ENCODE results near the gene TJP2. TPM values are rescaled to one million over a fixed set of nuclear protein-coding genes. Genes with fewer than 3 reads are reported as not detected.

Gene TJP2
- total RNA-seq, 1 experiment from 2014 or later: 155 TPM

- TF ChIP-seq ELF4 (CRISPR knock-in tag; IDR thresholded peaks at IDR 0.05; ENCODE audit: low read depth) (no peak), ESRRA (CRISPR knock-in tag; IDR thresholded peaks at IDR 0.05; ENCODE audit: borderline replicate concordance) (no peak), FOXK1 (CRISPR knock-in tag; IDR thresholded peaks at IDR 0.05) (no peak), CREB1 (CRISPR knock-in tag; IDR thresholded peaks at IDR 0.05) (no peak), SP1 (CRISPR knock-in tag; conservative IDR thresholded peaks at IDR 0.05) (no peak), ZNF396 (CRISPR knock-in tag; IDR thresholded peaks at IDR 0.05; ENCODE audit: borderline replicate concordance) (no peak), NFATC4 (CRISPR knock-in tag; IDR thresholded peaks at IDR 0.05) (no peak)
- TF ChIP-seq, protein P1, sequence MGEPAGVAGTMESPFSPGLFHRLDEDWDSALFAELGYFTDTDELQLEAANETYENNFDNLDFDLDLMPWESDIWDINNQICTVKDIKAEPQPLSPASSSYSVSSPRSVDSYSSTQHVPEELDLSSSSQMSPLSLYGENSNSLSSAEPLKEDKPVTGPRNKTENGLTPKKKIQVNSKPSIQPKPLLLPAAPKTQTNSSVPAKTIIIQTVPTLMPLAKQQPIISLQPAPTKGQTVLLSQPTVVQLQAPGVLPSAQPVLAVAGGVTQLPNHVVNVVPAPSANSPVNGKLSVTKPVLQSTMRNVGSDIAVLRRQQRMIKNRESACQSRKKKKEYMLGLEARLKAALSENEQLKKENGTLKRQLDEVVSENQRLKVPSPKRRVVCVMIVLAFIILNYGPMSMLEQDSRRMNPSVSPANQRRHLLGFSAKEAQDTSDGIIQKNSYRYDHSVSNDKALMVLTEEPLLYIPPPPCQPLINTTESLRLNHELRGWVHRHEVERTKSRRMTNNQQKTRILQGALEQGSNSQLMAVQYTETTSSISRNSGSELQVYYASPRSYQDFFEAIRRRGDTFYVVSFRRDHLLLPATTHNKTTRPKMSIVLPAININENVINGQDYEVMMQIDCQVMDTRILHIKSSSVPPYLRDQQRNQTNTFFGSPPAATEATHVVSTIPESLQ (CRISPR knock-in tag; IDR thresholded peaks at IDR 0.05): no peak
These were observed 72.6 kb downstream of the TJP2 start (continued) for GRCh38 chr9:69246629-69247028.

DNA sequence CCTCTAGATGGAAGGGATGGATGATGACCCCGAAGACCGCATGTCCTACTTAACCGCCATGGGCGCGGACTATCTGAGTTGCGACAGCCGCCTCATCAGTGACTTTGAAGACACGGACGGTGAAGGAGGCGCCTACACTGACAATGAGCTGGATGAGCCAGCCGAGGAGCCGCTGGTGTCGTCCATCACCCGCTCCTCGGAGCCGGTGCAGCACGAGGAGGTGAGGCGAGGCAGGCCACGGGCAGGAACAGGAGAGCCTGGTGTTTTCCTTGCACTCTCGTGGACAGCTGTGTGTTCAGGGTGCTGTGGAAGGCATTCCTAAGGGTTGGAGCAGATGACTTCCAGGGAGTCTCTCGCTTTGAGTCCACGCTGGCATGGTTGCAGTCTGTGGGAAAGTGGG, 73.9 kb downstream of the TJP2 start:
- TF ChIP-seq, protein P2, sequence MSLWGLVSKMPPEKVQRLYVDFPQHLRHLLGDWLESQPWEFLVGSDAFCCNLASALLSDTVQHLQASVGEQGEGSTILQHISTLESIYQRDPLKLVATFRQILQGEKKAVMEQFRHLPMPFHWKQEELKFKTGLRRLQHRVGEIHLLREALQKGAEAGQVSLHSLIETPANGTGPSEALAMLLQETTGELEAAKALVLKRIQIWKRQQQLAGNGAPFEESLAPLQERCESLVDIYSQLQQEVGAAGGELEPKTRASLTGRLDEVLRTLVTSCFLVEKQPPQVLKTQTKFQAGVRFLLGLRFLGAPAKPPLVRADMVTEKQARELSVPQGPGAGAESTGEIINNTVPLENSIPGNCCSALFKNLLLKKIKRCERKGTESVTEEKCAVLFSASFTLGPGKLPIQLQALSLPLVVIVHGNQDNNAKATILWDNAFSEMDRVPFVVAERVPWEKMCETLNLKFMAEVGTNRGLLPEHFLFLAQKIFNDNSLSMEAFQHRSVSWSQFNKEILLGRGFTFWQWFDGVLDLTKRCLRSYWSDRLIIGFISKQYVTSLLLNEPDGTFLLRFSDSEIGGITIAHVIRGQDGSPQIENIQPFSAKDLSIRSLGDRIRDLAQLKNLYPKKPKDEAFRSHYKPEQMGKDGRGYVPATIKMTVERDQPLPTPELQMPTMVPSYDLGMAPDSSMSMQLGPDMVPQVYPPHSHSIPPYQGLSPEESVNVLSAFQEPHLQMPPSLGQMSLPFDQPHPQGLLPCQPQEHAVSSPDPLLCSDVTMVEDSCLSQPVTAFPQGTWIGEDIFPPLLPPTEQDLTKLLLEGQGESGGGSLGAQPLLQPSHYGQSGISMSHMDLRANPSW (CRISPR knock-in tag; conservative IDR thresholded peaks at IDR 0.05; ENCODE audit: low read depth): no peak
- no peak for TF ChIP-seq CREB1 (CRISPR knock-in tag; IDR thresholded peaks at IDR 0.05)
- TF ChIP-seq RELA (CRISPR knock-in tag; IDR thresholded peaks at IDR 0.05; ENCODE audit: borderline replicate concordance): no peak
- TF ChIP-seq, protein P3, sequence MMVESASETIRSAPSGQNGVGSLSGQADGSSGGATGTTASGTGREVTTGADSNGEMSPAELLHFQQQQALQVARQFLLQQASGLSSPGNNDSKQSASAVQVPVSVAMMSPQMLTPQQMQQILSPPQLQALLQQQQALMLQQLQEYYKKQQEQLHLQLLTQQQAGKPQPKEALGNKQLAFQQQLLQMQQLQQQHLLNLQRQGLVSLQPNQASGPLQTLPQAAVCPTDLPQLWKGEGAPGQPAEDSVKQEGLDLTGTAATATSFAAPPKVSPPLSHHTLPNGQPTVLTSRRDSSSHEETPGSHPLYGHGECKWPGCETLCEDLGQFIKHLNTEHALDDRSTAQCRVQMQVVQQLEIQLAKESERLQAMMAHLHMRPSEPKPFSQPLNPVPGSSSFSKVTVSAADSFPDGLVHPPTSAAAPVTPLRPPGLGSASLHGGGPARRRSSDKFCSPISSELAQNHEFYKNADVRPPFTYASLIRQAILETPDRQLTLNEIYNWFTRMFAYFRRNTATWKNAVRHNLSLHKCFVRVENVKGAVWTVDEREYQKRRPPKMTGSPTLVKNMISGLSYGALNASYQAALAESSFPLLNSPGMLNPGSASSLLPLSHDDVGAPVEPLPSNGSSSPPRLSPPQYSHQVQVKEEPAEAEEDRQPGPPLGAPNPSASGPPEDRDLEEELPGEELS (CRISPR knock-in tag; IDR thresholded peaks at IDR 0.05): no peak
- ATAC-seq: no peak
- DNase-seq (ENCODE audit: low spot score): no peak
- Mint-ChIP-seq H3K27me3 (ENCODE audit: low read depth) (no peaks in the 10 kb centered on the region), H3K4me1 (no peaks in the 10 kb centered on the region), H3K4me3 (no peak overlapping the region), H3K27ac (no peak overlapping the region; the same call in 1 of the 2 replicates), H3K9me3 (peaks cover 4% of the 10 kb centered on the region; the same call in 1 of the 2 replicates), H3K36me3 (peaks cover 69% of the 10 kb centered on the region)
- ChIA-PET CTCF (interaction anchor here (0.7 to 3.0 kb wide), 2 partner anchors 14 to 24 kb away, joined by 3 to 7 read pairs; no protein-coding TSS in a partner anchor), POLR2A (no interaction called here)

- H3K27ac Mint-ChIP-seq: no peak overlapping the region
- H3K4me1 Mint-ChIP-seq: no peaks in the 10 kb centered on the region
- H3K4me3 Mint-ChIP-seq: no peak overlapping the region
- ChIA-PET CTCF (no interaction called here), POLR2A (no interaction called here)
- H3K36me3 Mint-ChIP-seq: peaks cover 82% of the 10 kb centered on the region
- TF ChIP-seq GABPB1 (CRISPR knock-in tag; IDR thresholded peaks at IDR 0.05): no peak
- TF ChIP-seq, protein P2 (CRISPR knock-in tag; conservative IDR thresholded peaks at IDR 0.05; ENCODE audit: low read depth): no peak
- no peak for TF ChIP-seq NR3C1 (CRISPR knock-in tag; conservative IDR thresholded peaks at IDR 0.05; ENCODE audit: low read depth)
- TF ChIP-seq GRHL2 (CRISPR knock-in tag; IDR thresholded peaks at IDR 0.05; ENCODE audit: insufficient replicate concordance, severe bottlenecking): no peak
- TF ChIP-seq ZNF317 (CRISPR knock-in tag; IDR thresholded peaks at IDR 0.05; ENCODE audit: borderline replicate concordance, low read depth): no peak
- no peaks in the 10 kb centered on the region for H3K27me3 Mint-ChIP-seq (ENCODE audit: low read depth)
- H3K9me3 Mint-ChIP-seq: peaks cover 4% of the 10 kb centered on the region; the same call in 1 of the 2 replicates
- no peak for DNase-seq (ENCODE audit: low spot score)
- peak; percentile 43; the same call in 1 of the 2 replicates for ATAC-seq
These were observed 75.3 kb downstream of the TJP2 start for GRCh38 chr9:69249337-69249736.
